Subcutaneous adipose tissue (tissue), 4 donors: Measurements from ENCODE around the gene COBL. TPM values are rescaled to one million over a fixed set of nuclear protein-coding genes. Genes with fewer than 3 reads are reported as not detected.

Source experiments
- CTCF ChIP-seq: fragments of 450-650 bp; IDR thresholded peaks from one replicate; pipeline ENCODE4 v1.5.1; 2016; ENCODE audit warnings: low read depth, mild to moderate bottlenecking, control low read depth, antibody characterized with exemption, moderate library complexity
- total RNA-seq, 4 donors: library from RNA; depleted of rRNA; stranded (reverse); fragments of >200 nt; gene quantifications; one replicate each; pipeline ENCODE4 v1.1.0, GENCODE V29; 2016

The COBL gene
- total RNA-seq, 4 donors from 2014 or later, result 0.51 to 1.8 (median 0.93) TPM

- TF ChIP-seq CTCF, result no peak
These were observed 285.4 kb downstream of the COBL start for GRCh38 chr7:51031216-51031615.

DNA sequence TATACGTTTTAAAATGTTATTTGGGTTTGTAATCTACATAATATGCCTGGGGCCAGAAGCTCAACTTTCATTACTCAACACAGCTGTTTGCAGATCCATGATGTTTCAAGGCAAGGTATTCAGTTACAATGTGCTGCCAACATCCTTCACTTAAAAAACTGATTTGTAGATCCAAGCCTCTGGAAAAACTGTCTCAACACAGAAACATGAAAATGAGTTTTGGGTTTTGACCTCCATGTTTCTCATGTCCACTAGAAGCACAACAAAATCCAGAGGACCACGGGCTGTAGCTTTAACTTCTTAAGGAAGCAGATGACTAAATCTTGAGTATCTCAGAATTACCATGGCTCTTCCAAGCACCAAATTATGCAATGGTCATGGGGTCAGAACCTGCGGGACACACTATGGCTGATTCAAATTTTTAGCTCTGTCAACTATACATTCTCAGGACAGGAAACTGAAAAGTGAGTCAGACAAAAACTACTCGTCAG is 286.9 kb downstream of the COBL start:
- no peak for TF ChIP-seq CTCF

GRCh38 chr7:51029131-51029530 is 287.5 kb downstream of the COBL start:
- TF ChIP-seq CTCF, result no peak

DNA sequence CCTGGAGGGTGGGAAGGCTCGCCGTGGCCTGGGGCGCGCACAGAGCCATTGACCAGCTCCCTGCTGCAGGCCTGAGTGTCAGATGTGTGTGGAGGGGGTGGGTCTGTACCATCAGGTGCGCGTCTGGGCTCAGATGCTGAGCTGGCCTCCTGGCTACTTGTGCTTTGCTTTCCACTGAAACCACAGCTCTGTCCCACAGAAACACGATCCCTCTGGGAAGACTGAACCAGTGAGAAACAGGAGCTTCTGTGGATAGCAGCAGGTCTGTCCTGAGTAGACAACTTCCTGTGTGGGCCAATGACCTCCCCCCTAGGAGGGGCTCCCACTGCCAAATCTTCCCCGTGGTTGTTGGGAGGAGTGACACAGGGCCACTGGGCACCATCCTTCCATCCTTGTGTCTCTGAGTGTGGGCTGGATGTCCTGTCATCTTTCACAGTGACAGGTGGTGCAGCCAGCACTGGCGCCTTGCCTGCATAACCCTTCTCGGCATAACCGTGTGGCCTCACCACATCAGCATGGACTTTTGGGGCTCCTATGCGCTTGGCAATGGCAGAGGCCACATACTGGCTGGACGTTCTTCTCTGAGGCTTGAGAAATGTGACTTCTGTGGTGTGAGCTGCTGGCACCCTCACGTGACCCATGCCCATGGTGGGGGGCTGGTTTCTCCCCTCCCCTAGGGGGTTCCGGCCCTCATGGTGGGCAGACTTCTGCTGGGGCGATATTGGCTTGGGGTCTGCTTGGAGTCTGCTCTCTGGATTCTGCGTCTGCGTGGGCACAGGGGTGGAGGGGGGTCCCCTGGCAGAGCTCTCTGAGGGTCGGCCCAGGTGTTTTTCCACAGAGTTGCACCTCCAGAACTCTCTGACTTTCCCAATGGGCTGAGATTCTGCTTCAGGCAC is 288.4 kb downstream of the COBL start:
- TF ChIP-seq CTCF, result no peak

DNA sequence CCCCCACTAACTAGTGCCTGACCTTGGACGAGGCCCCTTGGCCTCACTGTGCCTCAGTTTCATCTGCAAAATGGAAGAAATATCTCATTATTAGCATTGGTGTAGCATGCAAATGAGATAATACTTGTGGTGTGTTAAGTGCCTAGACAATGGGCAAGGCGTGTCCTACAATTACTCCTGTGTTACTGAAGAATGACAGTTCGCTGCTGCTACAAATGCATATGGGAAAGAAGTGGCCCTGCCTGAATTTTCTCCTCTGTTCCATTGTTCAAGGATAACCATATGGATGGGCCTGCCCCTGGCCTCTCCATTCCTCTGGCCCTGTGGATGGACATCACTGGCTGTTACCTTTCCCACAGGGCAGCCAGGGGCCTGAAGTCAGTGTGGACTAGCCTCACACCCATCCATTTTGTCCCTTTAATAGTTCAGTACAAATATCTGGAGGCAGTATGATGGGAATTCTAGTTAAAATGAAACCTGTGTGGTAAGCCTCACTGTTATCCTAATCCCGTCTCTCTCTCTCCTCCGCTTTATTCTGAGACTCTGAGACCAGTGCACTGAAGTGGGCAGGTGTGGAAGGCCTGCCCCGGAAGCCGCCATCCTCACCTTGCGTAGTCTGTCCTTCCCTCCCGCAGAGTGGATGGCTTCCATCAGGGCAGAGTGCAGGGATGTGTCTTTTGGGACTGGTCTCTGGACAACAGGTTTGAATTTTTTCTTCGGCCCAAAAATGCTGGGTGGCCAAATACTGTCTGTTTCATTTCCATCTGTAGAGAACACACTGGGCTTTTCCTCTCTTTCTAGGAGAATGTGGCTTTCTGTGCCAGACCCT is 289.3 kb downstream of the COBL start:
- TF ChIP-seq CTCF, result no peak

GRCh38 chr7:51026341-51026740 is 290.3 kb downstream of the COBL start:
- TF ChIP-seq CTCF, result no peak

DNA sequence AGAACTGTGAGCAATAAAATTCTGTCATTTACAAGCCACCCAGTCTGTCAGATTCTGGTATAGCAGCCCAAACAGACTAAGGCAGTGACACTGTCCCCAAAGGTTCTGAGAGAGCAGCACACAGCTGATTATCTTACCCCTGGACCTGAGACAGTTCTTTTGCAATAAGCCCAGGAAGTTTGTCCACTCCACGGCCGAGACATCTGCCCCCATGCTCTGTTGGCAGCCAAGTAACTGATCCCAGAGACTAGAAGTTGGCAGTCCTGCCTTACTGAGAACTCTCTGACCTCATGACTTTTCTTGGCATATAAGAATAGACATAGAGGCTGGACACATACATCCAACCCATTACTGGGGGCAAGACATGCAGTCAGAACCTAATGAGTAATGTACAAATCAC is 290.9 kb downstream of the COBL start:
- no peak for TF ChIP-seq CTCF
